GM19328 (cell line): Measurements from ENCODE around the gene OSBPL10.

Experiments
- ATAC-seq: cut with Tn5 transposase; IDR thresholded peaks from one replicate; pipeline ENCODE4 v1.9.1; 2021; ENCODE audit warnings: mild to moderate bottlenecking, moderate library complexity; ENCODE audit not compliant: unreplicated experiment

The OSBPL10 gene

DNA sequence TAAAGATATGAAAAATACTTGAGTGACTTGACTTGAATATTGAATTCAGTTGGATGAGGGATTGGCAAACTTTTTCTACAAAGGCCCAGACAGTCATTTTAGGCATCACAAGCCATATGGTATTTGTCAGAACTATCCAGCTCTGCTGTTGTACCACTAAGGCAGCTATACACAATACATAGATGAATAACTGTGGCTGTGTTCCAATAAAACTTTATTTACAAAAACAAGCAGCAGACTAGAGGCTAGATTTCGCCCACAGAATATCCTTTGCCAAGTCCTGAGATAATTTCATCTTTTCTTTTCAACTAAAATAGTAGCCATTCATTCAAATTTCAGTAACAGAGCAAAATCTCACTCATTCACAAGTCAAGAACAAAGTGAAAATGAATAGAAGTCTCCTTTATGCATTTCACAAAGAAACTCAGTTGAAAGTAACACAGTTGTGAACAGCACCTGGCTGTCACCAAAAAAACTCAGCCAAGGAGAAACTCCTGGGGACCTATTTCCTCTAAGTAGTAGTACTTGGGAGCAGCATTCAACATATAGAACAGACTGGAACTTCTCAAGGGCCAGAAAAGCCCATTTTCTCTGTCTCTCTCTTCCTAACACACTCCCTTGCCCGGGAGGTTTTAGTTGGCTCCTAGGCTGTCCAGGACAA is 56.3 kb downstream of the OSBPL10 start:
- ATAC-seq = no peak

- ATAC-seq = no peak
Measured at GRCh38 chr3:31922962-31923361, 58.1 kb downstream of the OSBPL10 start.

DNA sequence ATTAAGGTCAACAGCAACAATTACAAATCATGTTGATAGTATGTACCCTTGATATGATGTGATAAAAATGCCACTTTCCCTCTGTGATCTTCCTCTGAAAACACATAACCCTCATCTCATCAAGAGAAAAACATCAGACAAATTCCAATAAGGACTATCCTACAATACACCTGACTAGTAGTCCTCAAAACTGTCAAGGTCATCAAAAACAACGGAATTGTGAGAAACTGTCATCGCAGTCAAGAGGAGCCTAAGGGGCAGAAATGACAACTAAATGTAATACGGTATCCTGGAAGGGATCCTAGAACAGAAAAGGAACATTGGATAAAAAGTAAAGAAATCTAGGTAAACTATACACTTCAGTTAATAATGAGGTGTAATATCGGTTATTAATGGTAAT is 59.2 kb downstream of the OSBPL10 start:
- ATAC-seq = no peak

DNA sequence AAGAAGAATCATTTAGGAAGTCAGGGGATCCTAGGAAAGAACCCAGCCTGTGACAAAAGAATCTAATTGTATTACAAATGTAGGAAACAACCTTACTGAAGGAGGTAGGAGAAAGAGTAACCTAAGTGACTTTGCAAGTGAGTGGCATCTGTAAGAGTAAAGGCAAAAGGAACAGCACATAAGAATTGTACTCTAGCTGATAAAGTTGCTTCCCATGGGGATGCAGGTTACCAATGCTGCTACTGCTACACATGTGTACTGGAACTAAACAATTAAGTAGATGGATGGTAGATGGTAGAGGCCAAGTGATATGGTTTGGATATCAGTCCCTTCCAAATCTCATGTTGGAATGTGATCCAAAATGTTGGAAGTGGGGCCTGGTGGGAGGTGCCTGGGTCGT is 60.8 kb downstream of the OSBPL10 start:
- no peak for ATAC-seq

GRCh38 chr3:31919528-31919927 is 61.5 kb downstream of the OSBPL10 start:
- no peak for ATAC-seq

GRCh38 chr3:31918179-31919150 is 62.6 kb downstream of the OSBPL10 start:
- ATAC-seq = peak; percentile 66

DNA sequence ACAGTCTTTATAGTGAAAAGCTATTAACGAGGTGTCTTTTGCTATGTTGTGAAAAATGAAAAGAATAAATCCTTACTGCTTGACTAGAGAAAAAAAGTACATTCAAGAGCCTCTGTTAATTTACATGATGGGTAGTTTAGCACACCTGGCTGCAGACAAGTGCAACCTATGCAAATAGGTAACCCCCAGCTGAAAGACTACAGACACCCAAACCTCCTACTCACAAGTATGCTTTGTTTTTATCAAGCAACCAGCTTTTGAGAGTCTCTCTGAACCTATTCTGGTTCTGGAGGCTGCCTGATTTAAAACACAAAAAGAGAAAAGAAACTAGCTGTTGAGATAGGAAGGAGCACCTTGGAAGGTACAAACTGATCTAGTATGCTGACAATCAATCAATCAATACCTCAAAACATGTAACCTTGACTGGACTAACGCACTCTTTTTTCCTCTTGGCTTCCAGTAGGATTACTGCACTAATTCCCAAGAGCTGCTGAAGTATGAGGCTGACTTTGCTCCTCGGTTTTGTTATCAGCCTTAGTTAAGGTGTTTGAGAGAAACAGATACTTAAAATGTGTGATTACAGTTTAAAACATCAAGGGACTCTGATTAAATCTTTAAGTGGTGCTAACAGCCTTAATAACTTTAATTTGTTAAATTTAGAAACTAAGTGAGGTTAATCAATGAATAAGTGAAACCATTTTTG is 63.6 kb downstream of the OSBPL10 start:
- peak; percentile 82 for ATAC-seq

GRCh38 chr3:31911643-31912042 is 69.4 kb downstream of the OSBPL10 start:
- no peak for ATAC-seq

GRCh38 chr3:31911124-31911523 is 69.9 kb downstream of the OSBPL10 start:
- ATAC-seq = no peak

- no peak for ATAC-seq
Measured at GRCh38 chr3:31909455-31909854, 71.6 kb downstream of the OSBPL10 start.

GRCh38 chr3:31908391-31909097 is 72.5 kb downstream of the OSBPL10 start:
- ATAC-seq = no peak

GRCh38 chr3:31906182-31906581 is 74.9 kb downstream of the OSBPL10 start:
- ATAC-seq = no peak

- ATAC-seq = no peak
Measured at GRCh38 chr3:31903686-31904431, 77.2 kb downstream of the OSBPL10 start.

DNA sequence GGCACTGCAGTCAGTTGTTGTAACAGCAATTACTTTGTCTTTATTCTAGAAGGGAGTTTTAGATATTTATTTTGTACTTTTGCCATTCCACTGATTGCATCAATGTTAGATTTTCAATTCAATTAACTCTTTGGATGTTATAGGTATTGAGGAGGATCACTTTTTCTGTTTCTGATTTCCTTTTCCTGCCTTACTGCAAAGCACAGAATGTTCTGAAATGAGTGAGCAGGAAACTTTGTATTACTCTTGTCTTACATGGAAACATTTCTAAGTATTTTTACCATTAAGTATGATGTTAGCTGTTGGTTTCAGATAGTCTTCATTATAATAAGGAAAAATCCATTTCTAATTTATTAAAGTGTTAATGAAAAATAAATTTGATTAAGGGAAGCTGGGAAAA is 80.5 kb downstream of the OSBPL10 start:
- ATAC-seq = no peak

DNA sequence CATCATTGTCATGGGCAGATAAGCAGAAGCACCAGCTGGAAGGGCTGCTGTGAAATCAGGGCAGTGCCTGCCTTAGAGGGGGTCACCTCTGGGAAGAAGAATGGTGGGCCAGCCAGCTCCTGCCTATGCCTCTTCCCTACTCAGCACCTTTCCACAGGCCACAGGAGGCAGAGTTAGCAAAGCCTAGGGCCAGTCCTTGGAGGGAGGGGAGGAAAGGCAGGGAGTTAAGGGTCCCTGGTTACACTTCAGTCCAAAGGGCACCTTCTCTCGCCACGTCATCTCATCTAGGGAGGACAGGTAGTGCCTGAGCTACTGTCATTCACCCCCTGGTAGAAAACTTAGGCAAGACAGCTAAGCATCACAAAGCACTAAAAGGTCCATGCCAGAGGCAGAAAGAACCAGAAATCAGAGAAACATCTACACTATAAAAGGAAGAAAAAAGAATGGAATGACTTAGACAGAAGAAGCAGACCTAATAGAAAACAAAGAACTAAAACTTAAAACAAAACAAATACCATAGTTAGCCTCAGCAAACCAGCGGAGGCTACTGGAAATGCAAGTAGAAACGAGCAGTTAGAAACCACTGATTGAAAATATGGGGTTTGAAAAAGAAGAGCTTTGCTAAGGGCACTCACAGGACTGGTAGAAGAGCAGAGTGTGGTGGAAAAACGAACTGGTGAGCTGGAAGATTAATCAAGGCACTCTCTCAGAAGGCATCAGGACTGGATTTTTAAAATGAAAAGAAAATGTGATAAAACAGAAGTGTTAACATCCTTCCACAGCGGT is 84.2 kb downstream of the OSBPL10 start:
- ATAC-seq = no peak

DNA sequence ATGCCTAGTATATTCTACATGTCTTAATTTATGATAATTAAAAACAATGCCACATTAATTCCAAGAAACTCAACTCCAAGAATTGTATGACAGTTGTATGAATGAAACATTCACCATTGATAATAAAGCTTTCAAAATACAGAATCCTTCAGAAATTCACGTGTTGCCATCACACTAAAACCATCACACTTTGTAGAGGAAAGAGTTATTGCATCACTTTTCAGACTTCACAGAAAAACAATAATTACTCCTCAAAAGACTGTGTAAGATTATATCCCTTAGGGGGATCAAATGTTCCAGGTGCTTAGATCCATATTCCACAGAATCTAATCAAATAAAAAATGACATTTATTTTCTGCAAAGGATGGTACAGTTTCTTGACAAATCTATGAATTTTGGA is 85.0 kb downstream of the OSBPL10 start:
- ATAC-seq = no peak

- ATAC-seq = no peak
Measured at GRCh38 chr3:31895471-31895870, 85.6 kb downstream of the OSBPL10 start.

GRCh38 chr3:31892916-31893573 is 88.0 kb downstream of the OSBPL10 start:
- ATAC-seq = no peak

- no peak for ATAC-seq
Measured at GRCh38 chr3:31892500-31892899, 88.6 kb downstream of the OSBPL10 start.
